DOHH2 (cell line): ENCODE results near the gene ABCA9.

Experiments
- H3F3A ChIP-seq: fragments of 200-600 bp; sonication (generic), shearing (Covaris generic); 2 replicates; pipeline ENCODE4 v1.6.0; 2016; ENCODE audit warnings: antibody characterized with exemption, mild to moderate bottlenecking; ENCODE audit not compliant: control insufficient read depth, insufficient read depth
- H3K27ac ChIP-seq: fragments of 200-600 bp; sonication (generic); 2 replicates; pipeline ENCODE4 v1.5.1; 2014; ENCODE audit warnings: low read depth, mild to moderate bottlenecking, low read length, moderate library complexity
- H3K27me3 ChIP-seq: fragments of 200-600 bp; sonication (generic); 2 replicates; pipeline ENCODE4 v1.6.1; 2014; ENCODE audit warnings: mild to moderate bottlenecking, low read length, mixed read lengths; ENCODE audit not compliant: control insufficient read depth
- H3K36me3 ChIP-seq: fragments of 200-600 bp; sonication (generic); 2 replicates; pipeline ENCODE4 v1.6.1; 2014; ENCODE audit warnings: mild to moderate bottlenecking, low read length, moderate library complexity, mixed read lengths; ENCODE audit not compliant: control insufficient read depth
- H3K4me1 ChIP-seq: fragments of 200-600 bp; sonication (generic); 2 replicates; pipeline ENCODE4 v1.6.1; 2014; ENCODE audit warnings: mild to moderate bottlenecking, low read length, mixed read lengths; ENCODE audit not compliant: control insufficient read depth
- H3K4me2 ChIP-seq: fragments of 200-600 bp; sonication (generic); 2 replicates; pipeline ENCODE4 v1.6.0; 2014; ENCODE audit warnings: mild to moderate bottlenecking, low read length, moderate library complexity
- H3K4me3 ChIP-seq: fragments of 200-600 bp; sonication (generic); 2 replicates; pipeline ENCODE4 v1.5.1; 2014; ENCODE audit warnings: mild to moderate bottlenecking, low read length, mixed read lengths
- H3K79me2 ChIP-seq: fragments of 200-600 bp; sonication (generic); 2 replicates; pipeline ENCODE4 v1.6.1; 2014; ENCODE audit warnings: mild to moderate bottlenecking, low read length, mixed read lengths; ENCODE audit not compliant: control insufficient read depth
- H3K9me2 ChIP-seq: fragments of 200-600 bp; sonication (generic); replicated peaks from 2 replicates; pipeline ENCODE4 v1.6.1; 2014; ENCODE audit warnings: mild to moderate bottlenecking, low read length, mixed read lengths; ENCODE audit not compliant: control insufficient read depth
- H3K9me3 ChIP-seq: fragments of 200-600 bp; sonication (generic); 2 replicates; pipeline ENCODE4 v1.6.1; 2014; ENCODE audit warnings: antibody characterized with exemption, low read length, mixed read lengths; ENCODE audit not compliant: control insufficient read depth, insufficient read depth
- H4K20me1 ChIP-seq: fragments of 200-600 bp; sonication (generic); 2 replicates; pipeline ENCODE4 v1.6.0; 2014; ENCODE audit warnings: low read depth, mild to moderate bottlenecking, antibody characterized with exemption, low read length, moderate library complexity; ENCODE audit not compliant: control insufficient read depth, insufficient read depth
- EZH2phosphoT487 ChIP-seq: fragments of 200-600 bp; sonication (generic); IDR thresholded peaks from 2 replicates; pipeline ENCODE4 v1.6.1; 2017; ENCODE audit warnings: borderline replicate concordance, mild to moderate bottlenecking, antibody characterized with exemption, low read length, moderate library complexity, mixed read lengths
- TF ChIP-seq, protein P1 (sequence below): fragments of 200-600 bp; sonication (generic); IDR thresholded peaks from one replicate; pipeline ENCODE4 v1.5.1; 2014; ENCODE audit warnings: antibody characterized with exemption, mild to moderate bottlenecking, low read depth, low read length; ENCODE audit not compliant: poor library complexity, severe bottlenecking

The ABCA9 gene

DNA sequence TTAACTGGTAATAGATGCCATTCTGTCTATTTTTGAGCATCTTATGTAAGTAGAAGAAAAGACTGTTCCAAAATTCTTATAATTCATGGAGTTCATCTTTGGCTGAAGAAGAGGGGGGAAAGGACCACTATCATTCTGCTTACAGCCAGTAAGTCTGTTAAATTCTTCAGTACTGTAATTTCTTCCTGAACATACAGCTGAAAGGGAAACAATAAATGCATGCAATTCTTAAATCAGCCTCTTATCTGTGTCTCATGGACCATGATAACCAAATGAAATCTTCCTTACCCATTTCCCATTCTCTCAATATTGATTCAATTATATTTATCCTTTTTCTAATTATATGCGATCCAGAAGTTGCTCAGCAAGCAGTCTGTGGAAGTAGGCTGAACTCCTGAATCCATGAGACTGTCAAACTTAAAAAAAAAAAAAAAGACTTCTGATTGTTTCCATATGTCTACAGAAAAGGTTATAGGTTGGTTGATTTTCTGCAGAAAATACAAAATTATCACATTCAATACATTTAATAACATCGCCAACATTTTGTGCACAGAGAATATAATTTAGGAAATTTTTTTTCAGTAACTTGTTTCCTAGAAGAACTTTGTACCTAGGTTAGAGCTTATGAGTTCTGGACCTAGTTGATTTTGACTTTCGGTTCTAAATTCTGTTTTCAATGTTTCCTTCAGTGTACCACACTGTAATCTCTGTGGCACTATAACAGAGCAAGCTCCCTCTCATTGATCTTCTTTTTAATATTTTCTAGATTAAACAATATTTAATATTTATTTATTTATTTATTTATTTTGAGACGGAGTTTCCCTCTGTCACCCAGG lies 1.2 kb upstream of the ABCA9 start:
- Histone ChIP-seq H3K4me3 (no peak overlapping the region), H3F3A (no peaks in the 10 kb centered on the region), H3K36me3 (no peaks in the 10 kb centered on the region), H3K4me2 (no peak overlapping the region), H3K4me1 (no peaks in the 10 kb centered on the region), H3K9me3 (no peaks in the 10 kb centered on the region), H3K79me2 (no peaks in the 10 kb centered on the region), H4K20me1 (no peaks in the 10 kb centered on the region), H3K27me3 (no peaks in the 10 kb centered on the region; the same call in 1 of the 2 replicates), H3K27ac (no peak overlapping the region), H3K9me2 (no peaks in the 10 kb centered on the region)
- no peak for TF ChIP-seq EZH2phosphoT487
- TF ChIP-seq, protein P1, sequence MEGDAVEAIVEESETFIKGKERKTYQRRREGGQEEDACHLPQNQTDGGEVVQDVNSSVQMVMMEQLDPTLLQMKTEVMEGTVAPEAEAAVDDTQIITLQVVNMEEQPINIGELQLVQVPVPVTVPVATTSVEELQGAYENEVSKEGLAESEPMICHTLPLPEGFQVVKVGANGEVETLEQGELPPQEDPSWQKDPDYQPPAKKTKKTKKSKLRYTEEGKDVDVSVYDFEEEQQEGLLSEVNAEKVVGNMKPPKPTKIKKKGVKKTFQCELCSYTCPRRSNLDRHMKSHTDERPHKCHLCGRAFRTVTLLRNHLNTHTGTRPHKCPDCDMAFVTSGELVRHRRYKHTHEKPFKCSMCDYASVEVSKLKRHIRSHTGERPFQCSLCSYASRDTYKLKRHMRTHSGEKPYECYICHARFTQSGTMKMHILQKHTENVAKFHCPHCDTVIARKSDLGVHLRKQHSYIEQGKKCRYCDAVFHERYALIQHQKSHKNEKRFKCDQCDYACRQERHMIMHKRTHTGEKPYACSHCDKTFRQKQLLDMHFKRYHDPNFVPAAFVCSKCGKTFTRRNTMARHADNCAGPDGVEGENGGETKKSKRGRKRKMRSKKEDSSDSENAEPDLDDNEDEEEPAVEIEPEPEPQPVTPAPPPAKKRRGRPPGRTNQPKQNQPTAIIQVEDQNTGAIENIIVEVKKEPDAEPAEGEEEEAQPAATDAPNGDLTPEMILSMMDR: no peak

- Histone ChIP-seq H3K4me2 (no peak overlapping the region), H3K9me3 (no peaks in the 10 kb centered on the region), H3K9me2 (no peaks in the 10 kb centered on the region), H3K27me3 (no peaks in the 10 kb centered on the region; the same call in 1 of the 2 replicates), H3K4me3 (no peak overlapping the region), H3K79me2 (no peaks in the 10 kb centered on the region), H3K36me3 (no peaks in the 10 kb centered on the region), H3K27ac (no peak overlapping the region), H3K4me1 (no peaks in the 10 kb centered on the region), H4K20me1 (no peaks in the 10 kb centered on the region), H3F3A (no peaks in the 10 kb centered on the region)
- TF ChIP-seq, protein P1: no peak
- no peak for TF ChIP-seq EZH2phosphoT487
Observed at GRCh38 chr17:69059458-69060175, 1.1 kb downstream of the ABCA9 start.

DNA sequence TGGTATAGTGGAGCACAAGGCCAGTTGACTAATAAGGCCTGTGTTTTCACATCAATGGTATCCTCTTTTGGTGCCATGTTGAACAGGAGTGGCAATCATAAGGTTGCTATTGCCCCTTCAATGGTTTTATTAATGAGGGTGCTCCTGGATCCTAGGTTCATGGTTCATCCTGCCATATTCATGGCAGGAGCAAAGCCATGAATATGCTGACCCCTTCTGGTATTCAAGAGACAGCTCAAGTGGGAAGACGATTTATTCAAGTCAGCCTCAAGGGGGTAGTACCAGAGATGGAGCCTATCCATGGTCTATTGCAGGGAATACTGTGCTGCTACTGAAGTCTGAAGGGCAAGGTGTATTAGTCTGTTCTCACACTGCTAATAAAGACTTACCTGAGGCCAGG lies 2.6 kb downstream of the ABCA9 start:
- H3K79me2 ChIP-seq: no peaks in the 10 kb centered on the region
- H3K27me3 ChIP-seq: no peaks in the 10 kb centered on the region; the same call in 1 of the 2 replicates
- TF ChIP-seq, protein P1: peak; percentile 17
- TF ChIP-seq EZH2phosphoT487: no peak
- H3K9me3 ChIP-seq: no peaks in the 10 kb centered on the region
- H3F3A ChIP-seq: no peaks in the 10 kb centered on the region
- no peak overlapping the region for H3K4me3 ChIP-seq
- H3K36me3 ChIP-seq: no peaks in the 10 kb centered on the region
- H3K27ac ChIP-seq: no peak overlapping the region
- no peaks in the 10 kb centered on the region for H3K4me1 ChIP-seq
- H3K4me2 ChIP-seq: no peak overlapping the region
- H3K9me2 ChIP-seq: no peaks in the 10 kb centered on the region
- H4K20me1 ChIP-seq: no peaks in the 10 kb centered on the region
